GM19099 (cell line): ENCODE data around the gene DUSP8.

ENCODE experiments used
- POLR2A ChIP-seq: IDR thresholded peaks from 3 replicates; pipeline ENCODE4 v1.6.1; 2011; ENCODE audit warnings: low read depth; ENCODE audit not compliant: insufficient read length; ENCODE audit errors: extremely low read depth

Gene DUSP8

DNA sequence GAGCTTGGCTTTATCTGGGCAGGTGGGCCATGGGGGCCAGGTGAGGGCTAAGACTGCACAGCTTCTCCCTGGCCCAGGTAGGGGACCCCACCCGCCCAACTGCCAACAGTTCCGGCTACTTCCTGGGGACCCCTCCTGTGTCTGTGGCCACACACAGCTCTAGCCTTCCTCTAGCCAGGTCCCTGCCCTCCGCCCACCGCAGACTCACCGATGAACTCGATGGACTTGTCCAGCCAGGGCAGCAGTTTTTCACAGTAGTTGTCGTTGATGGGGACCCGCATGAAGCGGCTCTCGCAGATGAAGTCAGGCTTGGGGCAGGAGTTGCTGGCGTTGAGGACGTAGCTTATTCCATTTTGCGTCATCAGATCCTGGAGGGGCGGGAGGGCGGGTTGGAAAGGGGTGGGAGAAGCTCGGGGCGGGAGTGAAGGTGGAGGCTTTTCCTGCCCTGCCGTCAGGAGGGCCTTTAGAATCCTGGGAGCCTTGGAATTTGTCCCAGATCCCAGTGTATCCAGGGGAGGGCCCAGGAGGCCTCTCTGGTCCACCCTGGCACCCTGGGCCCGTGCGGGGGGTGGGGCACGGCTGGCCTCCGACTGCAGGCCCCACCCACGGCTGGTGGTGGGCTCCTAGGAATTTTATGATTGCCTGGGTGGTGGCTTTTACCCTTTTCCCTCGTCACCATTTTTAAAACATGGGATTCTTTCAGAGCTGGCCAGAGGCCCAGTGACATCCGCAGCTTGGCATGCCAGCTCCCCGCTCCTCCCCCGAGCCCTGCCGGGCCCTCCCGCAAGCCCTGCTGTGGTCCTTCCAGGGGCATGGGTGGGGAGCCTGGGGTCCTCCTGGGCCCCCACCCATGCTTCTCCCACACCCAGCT is 13.9 kb downstream of the DUSP8 start:
- TF ChIP-seq POLR2A, result no peak

DNA sequence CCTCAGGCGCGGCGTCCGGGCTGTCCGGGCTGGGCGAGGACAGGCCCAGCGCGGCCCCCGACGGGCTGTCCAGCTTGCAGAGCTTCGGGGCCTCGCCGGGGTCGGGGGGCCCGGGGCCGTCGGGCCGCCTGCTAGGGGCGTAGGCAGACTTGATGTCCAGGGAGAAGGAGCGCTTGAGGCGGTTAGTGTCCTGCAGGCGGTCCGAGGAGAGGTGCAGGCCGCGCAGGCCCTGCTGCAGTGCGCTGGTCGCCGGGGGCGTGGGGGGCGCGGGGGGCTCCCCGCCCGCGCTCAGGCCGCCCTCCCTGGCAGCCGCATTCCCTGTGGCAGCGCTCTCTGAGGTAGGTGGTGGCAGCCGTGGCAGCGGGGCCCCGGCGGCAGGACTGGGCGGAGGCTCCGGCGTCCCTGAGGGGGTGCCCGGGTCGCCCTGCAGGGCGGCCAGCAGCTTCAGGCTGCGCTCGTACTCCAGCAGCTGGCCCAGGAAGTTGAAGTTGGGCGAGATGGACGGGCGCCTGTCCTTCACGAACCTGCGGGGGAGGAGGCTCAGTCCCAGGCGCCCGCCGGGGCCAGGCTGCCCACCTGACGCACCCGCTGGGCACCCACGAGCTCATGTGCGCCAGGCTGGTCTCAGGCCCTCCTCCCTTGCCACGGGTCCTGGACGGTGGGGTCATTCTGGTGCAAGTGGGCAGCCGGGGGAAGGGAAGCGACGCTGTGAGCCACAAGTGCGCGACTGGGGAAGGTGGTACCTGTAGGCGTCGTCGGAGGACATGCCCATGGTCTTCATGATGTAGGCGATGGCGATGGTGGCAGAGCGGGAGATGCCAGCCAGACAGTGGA is 14.8 kb downstream of the DUSP8 start:
- no peak for TF ChIP-seq POLR2A

DNA sequence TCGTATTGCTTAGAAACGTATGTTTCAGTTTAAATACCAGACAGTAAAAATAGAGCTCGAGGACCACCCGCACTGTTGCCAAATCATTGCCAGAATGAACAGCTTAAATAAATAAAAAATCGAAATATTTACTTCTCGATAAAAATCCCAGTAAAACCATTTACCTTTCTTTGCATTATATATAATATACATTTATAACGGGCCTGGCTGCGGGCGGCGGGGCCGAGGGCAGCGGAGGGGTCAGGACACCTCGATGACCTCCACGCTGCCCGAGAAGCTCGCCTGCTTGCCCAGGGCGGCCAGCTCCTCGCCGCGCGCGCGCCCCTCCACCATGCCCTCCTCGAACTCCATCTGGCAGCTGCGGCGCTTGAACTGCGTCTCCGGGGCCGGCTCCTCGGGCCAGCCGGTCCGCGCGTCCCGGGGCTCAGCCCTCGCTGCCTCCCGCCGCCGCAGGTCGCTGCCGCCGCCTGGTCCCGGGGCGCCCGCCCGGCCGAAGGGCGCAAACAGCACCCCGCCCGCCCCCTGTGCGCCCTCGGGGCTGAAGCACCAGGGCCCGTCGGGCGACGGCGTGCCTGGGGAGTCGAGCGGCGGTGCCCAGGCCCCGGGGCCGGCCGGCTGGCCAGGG is 15.7 kb downstream of the DUSP8 start:
- TF ChIP-seq POLR2A, result no peak

DNA sequence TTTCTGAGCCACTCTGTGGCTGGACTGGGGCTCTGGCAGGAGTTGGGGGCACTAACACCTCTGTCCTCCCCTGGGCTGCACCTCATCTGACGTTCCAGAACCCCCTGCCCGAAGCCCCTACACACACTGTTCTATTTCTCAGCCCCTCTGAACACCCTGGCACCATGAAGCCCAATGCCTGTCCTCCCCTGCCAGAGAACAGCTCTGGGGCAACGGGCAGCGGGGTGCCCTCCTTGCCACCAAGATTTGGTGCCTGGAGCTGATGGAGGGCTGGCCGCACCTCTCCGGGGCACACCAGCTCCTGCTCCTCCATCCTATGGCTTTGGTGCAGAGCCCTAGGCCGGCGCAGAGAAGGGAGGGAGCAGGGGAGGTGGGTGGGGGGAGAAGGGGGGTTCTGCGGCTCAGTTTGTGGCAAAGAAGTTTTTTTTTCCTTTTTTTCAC is 16.3 kb downstream of the DUSP8 start:
- TF ChIP-seq POLR2A, result no peak

DNA sequence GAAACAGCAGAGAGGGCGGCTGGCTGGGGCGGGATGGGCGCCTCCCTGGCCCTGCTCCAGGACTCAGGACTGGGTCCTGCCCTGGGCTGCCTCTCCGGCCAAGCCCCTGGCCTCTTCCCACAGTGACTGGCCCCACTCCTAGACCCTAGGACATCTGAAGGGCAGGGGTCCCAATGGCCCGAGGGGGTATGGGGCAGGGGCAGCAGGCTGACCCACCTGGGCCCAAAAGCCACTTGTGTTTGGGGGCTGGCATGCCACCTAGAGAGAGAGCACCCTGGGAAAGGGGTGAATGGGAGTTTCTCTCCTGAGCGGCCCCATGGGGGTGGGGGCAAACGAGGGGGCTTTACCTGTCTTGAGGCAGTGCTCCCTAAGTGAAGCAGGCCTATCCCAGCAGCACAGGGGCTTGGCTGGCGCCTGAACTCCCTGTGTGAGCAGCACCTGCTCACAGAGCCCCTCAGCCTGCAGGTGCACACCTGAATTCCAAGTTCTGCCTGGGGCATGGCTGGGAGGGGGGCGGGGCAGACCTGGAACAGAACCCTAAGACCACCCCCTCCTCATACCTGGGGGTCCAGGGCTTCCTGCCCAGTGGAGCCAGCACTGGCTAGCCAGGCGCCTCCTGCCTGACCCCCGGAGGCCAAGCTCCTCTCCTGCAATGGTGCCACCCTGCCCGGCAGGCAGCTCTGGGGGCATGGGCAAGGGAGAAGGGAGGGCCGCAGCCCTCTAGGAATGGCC is 16.9 kb downstream of the DUSP8 start:
- no peak for TF ChIP-seq POLR2A

DNA sequence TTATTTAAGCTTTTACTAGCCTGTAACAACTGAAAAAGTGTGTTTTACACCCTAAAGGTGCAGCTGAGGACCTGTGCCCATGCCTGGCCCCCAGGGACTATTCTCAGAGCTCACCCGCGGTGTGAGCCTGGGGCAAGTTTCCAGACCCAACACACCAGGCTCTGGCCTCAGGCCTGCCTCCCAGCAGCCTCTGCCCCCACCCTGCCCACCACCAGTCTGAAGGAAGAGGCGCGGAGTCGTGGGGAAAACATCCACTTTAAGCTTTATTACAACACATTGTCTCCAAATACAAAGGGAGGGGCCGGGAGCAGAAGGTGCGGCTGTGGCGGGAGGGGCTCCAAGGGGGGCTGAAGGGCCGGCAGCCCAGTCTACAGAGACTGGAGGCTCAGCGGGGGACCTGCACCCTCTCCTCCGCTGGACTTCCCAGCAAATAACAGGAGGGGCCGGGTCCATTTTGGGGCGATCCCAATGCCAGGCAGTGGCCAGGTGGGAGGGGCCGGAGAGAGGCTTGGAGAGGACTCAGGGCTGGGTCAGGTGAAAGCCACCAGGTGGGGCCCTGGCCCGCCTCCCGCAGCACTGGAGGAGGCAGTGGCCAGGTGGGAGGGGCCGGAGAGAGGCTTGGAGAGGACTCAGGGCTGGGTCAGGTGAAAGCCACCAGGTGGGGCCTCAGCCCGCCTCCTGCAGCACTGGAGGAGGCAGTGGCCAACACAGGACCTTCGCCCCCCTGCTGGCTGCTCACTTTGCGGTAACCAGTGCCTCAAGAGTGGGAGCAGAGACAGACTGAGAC is 18.1 kb downstream of the DUSP8 start:
- no peak for TF ChIP-seq POLR2A

DNA sequence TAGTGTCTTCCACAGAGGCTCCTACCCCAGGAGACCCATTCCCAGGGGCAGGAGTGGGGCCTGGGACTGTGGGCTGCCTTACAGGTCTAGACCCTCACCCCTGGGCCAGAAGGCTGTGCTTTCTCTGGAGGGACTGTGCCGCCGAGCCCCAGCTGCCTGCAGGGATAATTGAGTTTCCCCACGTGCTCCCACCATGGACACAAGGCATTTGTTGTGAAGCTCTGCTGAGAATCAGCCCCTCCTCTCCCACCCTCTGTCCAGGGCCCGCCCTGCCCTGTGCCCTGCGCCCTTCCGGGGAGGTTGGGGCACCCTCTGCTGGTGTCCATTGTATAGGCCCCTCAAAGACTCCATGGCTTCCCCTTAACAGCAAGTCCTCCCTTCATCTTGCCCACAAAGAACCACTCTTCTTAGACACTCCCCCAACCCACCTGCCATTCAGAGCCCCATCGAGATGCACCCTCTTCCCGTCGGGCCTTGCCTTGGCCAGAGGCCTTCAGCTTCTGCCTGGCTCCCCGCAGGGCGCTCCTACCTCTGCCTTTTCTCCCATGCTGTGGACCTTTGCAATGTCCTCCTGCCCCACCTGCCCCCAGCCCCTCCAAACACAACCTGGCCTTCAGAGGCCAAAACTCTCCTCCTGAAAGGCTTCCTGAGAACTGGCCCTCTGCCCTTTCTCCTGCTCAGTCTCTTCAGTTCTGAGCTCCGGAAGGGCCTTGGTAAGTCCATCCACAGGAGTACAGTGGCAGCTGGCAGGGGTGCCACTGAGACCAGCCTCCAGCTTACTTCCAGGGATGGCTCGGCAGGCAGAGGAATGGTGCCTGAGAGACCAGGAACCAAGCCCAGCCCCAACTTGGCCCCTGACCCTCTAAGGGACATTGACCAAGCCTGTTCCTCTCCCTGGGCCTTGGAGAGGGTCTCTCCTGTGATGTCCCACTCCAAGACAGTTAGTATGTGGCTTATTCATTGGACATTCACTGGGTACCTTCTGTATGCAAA is 22.4 kb downstream of the DUSP8 start:
- no peak for TF ChIP-seq POLR2A

DNA sequence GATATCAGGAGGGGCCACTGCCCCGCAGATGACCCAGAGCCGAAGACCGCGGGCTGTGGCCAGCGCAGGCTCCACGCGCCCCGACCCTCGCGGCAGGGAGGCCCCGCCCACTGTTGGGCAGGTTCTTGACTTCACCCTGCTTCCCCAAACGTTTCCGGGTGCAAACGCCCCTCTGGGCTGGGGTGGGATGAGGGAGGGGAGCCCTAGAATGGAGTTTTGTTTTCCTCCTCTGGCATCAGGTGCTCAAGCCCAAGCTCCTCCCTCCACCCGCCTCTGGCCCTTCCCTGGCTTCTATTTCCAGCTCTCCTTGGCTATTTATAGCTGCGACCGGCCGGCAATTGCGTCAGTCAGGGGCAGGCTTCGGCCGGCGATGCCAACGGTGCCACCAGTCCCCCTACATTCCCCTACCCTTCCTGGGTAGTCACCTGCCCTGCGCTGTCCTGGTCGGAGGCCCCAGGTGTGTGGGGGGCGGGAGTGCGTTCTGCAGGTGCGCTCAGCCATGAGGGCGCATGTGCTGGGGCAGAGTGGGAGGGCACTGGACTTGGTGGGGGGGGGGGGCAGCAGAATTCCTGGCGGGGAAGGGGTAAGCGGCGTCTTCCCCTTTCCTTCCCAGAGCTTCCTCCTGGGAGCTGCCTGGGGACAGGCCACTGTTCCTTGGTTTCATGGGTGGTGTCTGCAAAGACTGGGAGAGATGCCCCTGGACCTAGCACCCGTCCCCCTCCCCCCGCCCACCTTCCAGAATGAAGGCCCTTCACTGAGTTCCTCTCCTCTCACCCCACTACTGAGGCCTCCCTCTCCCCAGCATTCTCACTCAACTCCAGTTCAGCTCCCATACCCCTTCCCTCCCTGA is 23.6 kb downstream of the DUSP8 start:
- no peak for TF ChIP-seq POLR2A

DNA sequence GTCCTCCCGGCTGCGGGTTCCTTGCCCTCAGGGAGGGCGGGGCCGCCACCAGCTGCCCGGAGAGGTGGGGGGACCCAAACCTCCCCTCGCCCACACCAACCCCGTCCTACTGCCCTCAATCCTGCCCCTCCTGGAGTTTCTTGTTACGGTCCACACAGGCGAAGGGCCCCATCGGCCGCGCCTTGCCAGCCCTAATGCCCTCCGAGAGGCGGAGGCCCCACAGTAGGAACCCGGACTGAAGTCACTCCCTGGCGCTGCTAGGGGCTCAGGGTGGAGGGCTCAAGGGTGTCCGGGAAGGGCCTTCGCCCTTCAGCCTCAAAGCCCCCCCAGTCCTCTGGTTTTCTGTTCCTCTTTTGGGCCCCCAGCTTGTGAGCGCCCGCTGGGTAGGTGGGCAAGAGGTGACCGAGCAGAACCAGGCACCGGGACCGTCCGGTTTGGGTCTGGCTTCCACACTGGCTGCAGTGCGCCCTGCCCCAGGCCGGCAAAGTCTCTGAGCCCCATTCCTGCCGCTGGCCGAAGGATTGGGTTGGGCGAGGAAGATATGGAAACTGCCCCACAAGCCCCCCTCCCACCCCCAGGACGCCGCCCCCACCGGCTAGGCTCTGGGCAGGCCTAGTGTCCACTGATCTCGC is 24.5 kb downstream of the DUSP8 start:
- no peak for TF ChIP-seq POLR2A

DNA sequence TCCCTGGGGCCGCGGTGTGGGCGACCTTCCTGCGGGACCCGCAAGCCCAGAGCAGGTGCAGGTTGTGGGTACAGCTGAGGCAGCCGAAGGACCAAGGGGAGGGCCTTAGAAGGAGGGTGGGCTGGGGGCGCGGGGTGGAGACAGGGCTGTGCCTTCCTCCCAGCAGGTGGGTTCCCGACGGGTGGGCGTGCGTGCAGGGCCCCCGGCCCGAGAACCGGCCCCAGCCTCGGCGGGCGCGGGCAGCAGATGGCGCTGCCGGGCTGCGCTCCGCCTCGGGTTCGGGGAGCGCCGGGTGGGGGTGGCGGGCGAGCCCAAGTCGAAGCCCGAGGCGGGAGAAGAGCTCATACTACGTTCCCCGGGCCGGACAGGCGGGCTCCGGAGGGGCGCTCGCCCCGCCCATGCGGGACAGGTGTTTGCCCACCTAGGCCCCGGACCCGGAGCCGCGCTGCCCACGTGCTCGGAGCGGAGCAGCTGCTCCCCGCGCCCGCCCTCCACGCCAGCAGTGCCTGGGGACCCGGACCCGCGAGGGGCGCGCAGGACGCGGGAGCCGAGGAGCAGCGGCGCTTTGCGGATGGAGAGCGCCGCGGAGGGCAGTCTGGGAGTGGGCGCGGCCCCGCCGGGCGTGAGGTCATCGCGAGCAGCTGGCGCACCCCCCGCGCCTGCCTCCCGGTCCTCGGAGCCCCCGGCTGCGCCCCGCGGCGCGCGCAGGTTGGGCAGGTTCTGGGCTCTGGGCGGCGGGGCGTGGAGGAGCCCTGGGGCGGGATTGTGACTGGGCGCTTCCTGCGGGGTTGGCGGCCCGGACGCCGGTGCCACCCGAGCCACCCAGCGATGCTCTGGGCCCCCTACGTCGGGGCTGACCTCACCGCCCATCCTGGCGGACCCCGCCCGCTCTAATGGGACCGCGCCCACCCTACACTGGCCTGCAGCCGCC is 25.3 kb downstream of the DUSP8 start:
- TF ChIP-seq POLR2A, result no peak
